Measurements from ENCODE around the gene PSKH1. TPM values are rescaled to one million over a fixed set of nuclear protein-coding genes. Genes with fewer than 3 reads are reported as not detected.

Gene PSKH1
- total and polyA plus RNA-seq, 5 experiments from 2014 or later = 20.8 to 34.5 (median 26.6) TPM

DNA sequence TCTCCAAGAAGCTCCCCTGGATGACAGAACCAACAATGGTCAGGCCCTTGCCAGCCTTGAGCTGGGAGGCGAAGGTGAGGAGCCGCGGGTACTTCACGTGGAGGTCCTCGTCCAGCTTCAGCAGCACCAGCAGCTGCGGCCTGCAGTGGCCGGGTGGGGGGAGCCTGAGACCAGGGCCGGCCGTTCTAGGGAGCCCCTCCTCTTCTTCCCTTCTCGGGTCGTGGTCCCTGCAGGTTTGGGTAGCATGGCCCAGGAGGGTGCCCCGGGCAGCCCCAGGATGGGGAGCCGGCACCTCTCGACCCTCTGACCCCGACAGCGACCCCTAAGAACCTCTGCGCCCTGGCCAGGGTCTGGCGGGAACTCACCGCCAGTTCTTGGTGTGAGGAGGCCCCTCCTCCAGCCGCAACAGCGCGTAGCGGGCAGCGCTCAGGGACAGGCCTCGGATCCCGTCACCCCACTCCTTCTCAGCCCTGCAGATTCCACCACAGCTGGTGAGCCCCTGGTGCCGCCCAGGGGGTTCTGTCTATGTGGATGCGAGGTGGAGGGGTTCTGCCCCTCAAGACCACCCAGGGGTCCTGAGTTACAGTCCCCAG is 54.0 kb downstream of the PSKH1 start:
- no peak for DNase-seq
- peaks cover 0 to 7% (median 1%) of the 10 kb centered on the region in 3 donors for H3K36me3 Mint-ChIP-seq
- H3K4me1 Mint-ChIP-seq = peaks cover 2 to 8% (median 5%) of the 10 kb centered on the region in 4 donors
- POLR2A ChIA-PET = interaction anchor here (0.8 to 1.1 kb wide), 4 partner anchors 10 to 93 kb away, joined by 3 read pairs; partner anchors contain the start of gene PSMB10
- no peak for ATAC-seq
- no peaks in the 10 kb centered on the region for H3K9me3 Mint-ChIP-seq
- no peak overlapping the region for H3K27ac Mint-ChIP-seq
- H3K4me3 Mint-ChIP-seq = no peak overlapping the region
- H3K27me3 Mint-ChIP-seq = no peaks in the 10 kb centered on the region

DNA sequence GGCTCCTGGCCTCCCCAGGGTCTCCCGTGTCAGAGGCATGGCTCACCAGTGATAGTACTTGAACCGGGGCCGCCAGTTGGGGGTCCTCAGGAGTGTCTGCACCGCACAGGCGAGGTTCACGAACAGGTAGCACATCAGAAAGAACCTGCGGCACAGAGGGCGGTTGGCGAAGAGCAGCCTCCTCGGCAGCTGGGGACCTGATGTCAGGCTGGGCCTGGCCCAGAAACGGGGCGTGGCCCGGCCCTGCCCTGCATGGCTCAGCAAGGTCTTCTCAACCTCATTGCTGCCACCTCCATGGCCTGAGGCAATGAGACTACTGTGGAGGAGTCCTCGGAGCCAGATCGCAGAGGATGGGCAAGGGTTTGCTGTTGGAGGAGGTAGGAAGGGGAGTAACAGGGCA is 55.0 kb downstream of the PSKH1 start:
- no peaks in the 10 kb centered on the region for H3K9me3 Mint-ChIP-seq
- DNase-seq = no peak
- peak overlapping the region in 1 of 10 donors; percentile 16 for H3K27ac Mint-ChIP-seq
- no peaks in the 10 kb centered on the region for H3K27me3 Mint-ChIP-seq
- H3K4me3 Mint-ChIP-seq = no peak overlapping the region
- POLR2A ChIA-PET = interaction anchor here (0.6 to 1.1 kb wide), 4 partner anchors 11 to 129 kb away, joined by 3 to 4 read pairs (median 3); partner anchors contain the start of gene PSMB10
- H3K36me3 Mint-ChIP-seq = peaks cover 0 to 7% (median 0%) of the 10 kb centered on the region in 3 donors
- no peak for ATAC-seq
- peaks cover 0 to 6% (median 2%) of the 10 kb centered on the region in 4 donors for H3K4me1 Mint-ChIP-seq

DNA sequence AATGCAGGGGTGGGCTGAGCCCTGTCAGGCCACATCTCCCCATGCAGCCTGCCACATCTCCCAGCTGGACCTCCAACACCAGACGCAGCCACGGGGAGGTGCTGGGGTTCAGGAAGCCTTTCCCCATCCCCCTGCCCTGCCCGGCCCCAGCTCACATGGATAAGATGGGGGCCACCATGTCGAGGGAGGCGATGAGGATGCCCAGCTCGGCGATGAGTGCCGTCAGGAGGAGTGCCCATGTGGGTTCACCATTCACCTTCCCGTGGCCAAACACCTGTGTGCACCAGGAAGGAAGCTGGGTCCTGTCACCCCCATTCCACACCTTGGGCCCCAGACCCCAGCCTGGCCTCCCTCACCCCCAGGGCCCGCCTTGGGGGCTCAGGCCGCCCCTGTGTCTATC is 56.6 kb downstream of the PSKH1 start:
- H3K4me3 Mint-ChIP-seq = no peak overlapping the region
- POLR2A ChIA-PET = interaction anchor here (0.5 to 1.8 kb wide), 3 partner anchors 9 to 98 kb away, joined by 4 to 7 read pairs (median 6); partner anchors contain the start of gene PSMB10
- H3K27me3 Mint-ChIP-seq = no peaks in the 10 kb centered on the region
- H3K36me3 Mint-ChIP-seq = peaks cover 0 to 4% (median 0%) of the 10 kb centered on the region in 3 donors
- H3K9me3 Mint-ChIP-seq = no peaks in the 10 kb centered on the region
- ATAC-seq (no peak), DNase-seq (no peak)
- no peak overlapping the region for H3K27ac Mint-ChIP-seq
- H3K4me1 Mint-ChIP-seq = peaks cover 0 to 4% (median 1%) of the 10 kb centered on the region in 4 donors

DNA sequence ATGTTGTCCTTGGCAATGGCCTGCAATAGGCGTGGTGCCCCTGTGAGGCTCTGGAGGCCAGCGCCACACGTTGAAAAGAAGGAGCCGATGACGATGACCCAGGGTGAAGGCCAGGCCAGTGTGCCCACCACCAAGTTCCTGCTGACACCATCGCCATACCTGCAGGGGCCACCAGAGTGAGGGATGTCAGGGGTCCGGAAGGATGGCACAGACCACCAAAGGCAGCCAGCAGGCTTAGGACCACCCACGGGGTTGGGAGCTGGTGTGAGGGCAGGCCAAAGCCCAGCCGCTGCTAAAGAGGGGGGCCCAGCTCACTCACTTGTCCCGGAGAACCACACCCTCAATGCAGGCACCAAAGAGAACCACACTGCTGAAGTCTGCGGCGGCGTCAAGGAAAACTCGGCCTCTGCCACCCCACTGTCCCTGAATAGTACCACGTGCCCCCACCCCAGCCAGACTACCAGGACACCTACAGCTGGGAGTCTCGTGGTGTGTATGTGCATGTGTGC is 57.3 kb downstream of the PSKH1 start:
- ATAC-seq = no peak
- peaks cover 0 to 4% (median 0%) of the 10 kb centered on the region in 3 donors for H3K36me3 Mint-ChIP-seq
- H3K27ac Mint-ChIP-seq = no peak overlapping the region
- POLR2A ChIA-PET = interaction anchor here (0.5 to 1.8 kb wide), 4 partner anchors 10 to 97 kb away, joined by 3 to 7 read pairs (median 5); partner anchors contain the start of gene PSMB10
- peaks cover 0 to 4% (median 1%) of the 10 kb centered on the region in 4 donors for H3K4me1 Mint-ChIP-seq
- H3K27me3 Mint-ChIP-seq = no peaks in the 10 kb centered on the region
- H3K9me3 Mint-ChIP-seq = no peaks in the 10 kb centered on the region
- DNase-seq = no peak
- H3K4me3 Mint-ChIP-seq = no peak overlapping the region

DNA sequence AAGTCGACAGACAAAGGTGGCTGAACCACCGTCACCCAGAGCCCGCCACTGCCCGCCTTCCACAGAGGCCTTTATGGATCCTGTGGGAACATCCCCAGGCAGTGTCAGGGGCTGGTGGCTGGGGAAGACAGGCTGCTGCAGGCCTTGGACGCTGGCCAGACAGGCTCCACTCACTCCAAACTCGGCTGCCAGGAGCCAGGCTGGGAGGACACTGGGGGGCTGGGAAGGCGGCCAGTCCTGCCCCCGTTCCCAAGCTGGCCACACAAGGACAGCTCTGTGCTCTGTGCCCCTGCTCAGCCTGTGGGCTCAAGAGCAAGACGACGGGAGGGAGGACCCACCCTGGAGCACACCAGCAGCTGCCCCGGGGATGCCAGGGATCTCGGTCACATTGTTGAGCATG is 58.4 kb downstream of the PSKH1 start:
- no peak overlapping the region for H3K4me3 Mint-ChIP-seq
- H3K4me1 Mint-ChIP-seq = peaks cover 0 to 2% (median under 1%) of the 10 kb centered on the region in 4 donors
- DNase-seq (no peak), ATAC-seq (no peak)
- no peaks in the 10 kb centered on the region for H3K27me3 Mint-ChIP-seq
- H3K9me3 Mint-ChIP-seq = no peaks in the 10 kb centered on the region
- POLR2A ChIA-PET = interaction anchor here (1.3 kb wide), 1 partner anchor 12 kb away, joined by 5 read pairs; no protein-coding TSS in a partner anchor
- H3K27ac Mint-ChIP-seq = peak overlapping the region in 1 of 10 donors; percentile 53
- peaks cover 0 to 4% (median 0%) of the 10 kb centered on the region in 3 donors for H3K36me3 Mint-ChIP-seq

DNA sequence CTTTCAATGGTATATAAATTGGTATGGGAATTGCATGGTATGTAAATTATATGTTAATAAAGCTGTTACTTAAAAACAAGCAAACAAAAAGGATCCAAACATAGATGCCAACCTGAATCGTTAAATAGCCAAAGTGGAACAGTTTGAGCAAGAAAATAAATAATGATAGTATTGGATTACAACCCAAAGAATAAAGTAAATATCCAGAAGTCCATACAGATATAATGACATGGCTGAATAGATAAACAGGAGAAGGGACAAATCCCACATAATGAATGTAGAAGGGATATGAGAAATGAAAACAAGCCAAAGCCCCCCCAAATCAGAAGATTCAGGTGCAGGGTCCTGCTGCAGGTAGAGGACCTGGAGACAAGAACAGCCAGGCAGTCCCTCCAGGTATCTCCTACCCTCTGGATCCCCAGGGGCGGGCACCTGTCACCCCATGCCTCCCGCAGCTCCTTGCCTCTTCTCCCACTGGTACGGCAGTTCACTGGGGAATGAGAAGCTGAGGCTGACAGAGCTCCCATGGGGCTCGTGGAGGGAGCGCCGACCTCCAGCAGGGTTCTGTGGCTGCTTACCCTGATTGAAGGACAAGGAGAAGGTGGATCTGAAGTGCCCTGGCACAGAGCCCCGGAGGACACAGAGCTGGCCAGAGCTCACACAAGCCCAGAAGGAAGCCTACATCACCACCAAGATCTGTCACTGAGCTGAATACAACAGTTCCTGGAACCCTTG is 60.8 kb downstream of the PSKH1 start:
- no peak overlapping the region for H3K4me3 Mint-ChIP-seq

DNA sequence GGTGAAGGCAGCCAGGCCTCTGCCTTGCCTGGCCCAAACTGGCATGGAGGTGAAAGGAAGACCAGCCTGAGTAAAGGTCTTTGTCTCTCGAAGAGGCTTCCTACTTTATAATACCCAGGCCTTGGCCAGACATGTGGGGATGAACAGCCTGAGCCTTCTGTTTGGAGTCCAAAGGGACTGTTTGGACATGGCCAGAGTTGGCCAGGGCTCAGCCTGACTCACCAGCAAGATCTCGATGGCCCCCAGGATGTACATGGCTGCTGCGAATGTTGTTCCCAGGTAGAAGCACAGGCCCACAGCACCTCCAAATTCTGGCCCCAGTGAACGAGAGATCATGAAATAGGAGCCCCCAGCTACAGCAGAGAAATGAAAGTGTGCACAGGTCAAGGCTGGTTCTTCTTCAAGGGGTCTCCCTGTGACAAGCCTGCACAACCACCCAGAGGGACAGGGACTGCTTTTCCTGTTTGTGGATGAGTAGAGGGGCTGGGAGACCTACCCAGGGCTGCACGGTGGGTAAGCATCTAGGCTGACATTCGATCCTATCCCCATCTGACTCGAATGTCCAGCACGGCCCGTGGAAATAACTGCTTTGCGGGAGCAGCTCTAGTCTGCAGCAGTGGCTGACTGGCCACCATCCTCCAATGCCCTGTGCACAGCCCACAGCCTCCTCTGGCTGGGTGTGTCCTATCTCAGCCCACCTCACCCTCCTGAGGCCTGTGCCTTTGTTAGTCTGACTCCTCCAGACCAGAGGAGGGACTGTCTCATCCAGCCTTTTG is 61.6 kb downstream of the PSKH1 start:
- Mint-ChIP-seq H3K4me1 (peaks cover 0 to 1% (median 0%) of the 10 kb centered on the region in 4 donors), H3K27ac (no peak overlapping the region), H3K9me3 (no peaks in the 10 kb centered on the region), H3K27me3 (no peaks in the 10 kb centered on the region), H3K4me3 (no peak overlapping the region), H3K36me3 (peaks cover 0 to 8% (median 0%) of the 10 kb centered on the region in 3 donors)
- DNase-seq (no peak), ATAC-seq (no peak)
- POLR2A ChIA-PET = no interaction called here

More for the DNA sequence above, 60.8 kb downstream of the PSKH1 start:
- ATAC-seq (no peak), DNase-seq (no peak)
- no peak overlapping the region for H3K27ac Mint-ChIP-seq
- H3K9me3 Mint-ChIP-seq = no peaks in the 10 kb centered on the region
- POLR2A ChIA-PET = interaction anchor here (0.5 to 1.1 kb wide), 3 partner anchors 12 to 319 kb away, joined by 3 to 6 read pairs (median 3); no protein-coding TSS in a partner anchor
- peaks cover 0 to 1% (median 0%) of the 10 kb centered on the region in 4 donors for H3K4me1 Mint-ChIP-seq
- peaks cover 0 to 8% (median 0%) of the 10 kb centered on the region in 3 donors for H3K36me3 Mint-ChIP-seq
- no peaks in the 10 kb centered on the region for H3K27me3 Mint-ChIP-seq

DNA sequence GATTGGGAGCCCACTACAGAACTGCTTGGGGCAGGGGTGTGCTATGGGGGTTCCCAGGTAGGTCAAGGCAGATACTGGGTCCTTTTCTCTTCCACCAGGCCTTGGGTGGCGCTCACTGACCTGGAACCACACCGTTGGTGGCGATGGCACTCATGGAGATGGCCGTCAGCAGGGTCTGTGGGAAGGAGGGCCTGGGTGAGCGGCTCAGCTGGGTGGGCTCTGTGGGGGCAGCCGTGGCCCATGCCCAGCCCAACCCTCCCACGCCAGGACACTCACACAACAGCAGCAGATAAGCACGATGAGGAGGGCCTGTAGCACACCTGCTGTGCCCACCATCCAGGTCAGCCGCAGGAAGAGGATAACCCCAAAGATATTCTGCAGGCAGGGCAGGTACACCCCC is 64.6 kb downstream of the PSKH1 start:
- H3K4me1 Mint-ChIP-seq = peaks cover 0 to 3% (median 0%) of the 10 kb centered on the region in 4 donors
- no peak for ATAC-seq
- H3K9me3 Mint-ChIP-seq = no peaks in the 10 kb centered on the region
- no peaks in the 10 kb centered on the region for H3K27me3 Mint-ChIP-seq
- no peak overlapping the region for H3K4me3 Mint-ChIP-seq
- POLR2A ChIA-PET = interaction anchor here (0.6 kb wide), 1 partner anchor 124 kb away, joined by 3 read pairs; no protein-coding TSS in a partner anchor
- peaks cover 0 to 10% (median 1%) of the 10 kb centered on the region in 3 donors for H3K36me3 Mint-ChIP-seq
- H3K27ac Mint-ChIP-seq = no peak overlapping the region
- no peak for DNase-seq

DNA sequence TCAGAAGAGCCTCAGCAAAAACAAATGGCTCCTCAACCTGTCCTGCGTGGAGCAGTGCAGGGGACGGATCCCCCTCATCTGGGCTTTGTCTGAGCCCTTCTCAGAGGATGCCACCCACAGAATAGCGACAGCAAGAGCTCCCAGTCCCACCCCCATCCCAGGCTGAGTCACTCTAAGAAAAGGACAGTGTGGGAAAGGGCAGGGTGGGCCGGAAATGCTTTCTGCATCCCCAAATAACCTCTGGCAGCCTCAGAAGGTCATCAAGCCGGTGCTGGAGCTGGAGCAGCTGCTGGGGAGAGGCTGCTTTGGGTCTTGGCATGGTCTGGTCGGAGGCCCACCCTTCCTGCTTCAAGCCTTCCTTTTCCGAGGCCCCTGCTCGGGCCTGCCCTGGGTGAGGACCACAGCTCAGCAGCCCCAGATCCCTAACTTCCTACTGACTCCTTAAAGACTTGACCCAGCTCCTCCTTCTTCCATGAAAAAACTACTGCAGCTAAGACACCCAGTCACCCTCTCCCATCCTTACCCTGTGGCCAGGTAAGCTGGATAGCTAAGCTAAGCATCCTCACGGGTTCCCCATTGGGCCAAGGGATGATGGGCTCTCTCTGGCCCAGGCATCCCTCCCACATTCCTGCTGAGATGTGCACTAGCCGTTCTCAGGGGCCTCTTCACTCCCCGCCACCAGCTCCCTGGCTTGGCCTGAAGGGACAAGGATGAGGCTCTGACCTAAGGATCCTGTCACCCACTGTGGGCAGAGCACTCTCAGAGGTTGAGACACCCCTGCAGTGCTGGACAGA is 66.7 kb downstream of the PSKH1 start:
- peaks cover 0 to 15% (median 1%) of the 10 kb centered on the region in 3 donors for H3K36me3 Mint-ChIP-seq
- H3K27ac Mint-ChIP-seq = no peak overlapping the region
- no peak for ATAC-seq
- H3K4me3 Mint-ChIP-seq = no peak overlapping the region
- H3K27me3 Mint-ChIP-seq = no peaks in the 10 kb centered on the region
- H3K9me3 Mint-ChIP-seq = no peaks in the 10 kb centered on the region
- no peak for DNase-seq
- H3K4me1 Mint-ChIP-seq = peaks cover 0 to 5% (median 0%) of the 10 kb centered on the region in 4 donors
- POLR2A ChIA-PET = interaction anchor here (1.1 to 1.5 kb wide), 3 partner anchors 9 to 18 kb away, joined by 3 to 4 read pairs (median 3); no protein-coding TSS in a partner anchor

DNA sequence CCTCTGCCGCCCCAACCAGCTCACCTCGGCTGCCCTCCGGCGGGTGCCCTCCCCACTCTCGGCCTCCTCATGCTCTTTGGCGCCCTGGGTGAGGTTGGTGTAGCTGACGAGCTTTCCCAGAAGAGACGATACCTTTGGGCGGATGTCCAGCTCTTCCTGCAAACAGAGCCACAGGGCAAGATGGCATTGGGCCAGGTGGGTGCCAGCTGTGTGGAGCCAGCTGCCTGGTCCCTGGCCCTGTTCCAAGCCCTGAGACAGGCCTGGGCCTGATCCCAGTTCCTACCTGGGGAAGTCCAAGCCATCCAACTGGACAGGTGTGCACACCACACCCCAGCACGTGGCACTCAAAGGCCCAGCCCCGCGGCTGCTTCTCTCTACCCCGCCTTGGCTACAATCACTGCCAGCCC is 68.5 kb downstream of the PSKH1 start:
- ATAC-seq (no peak), DNase-seq (no peak)
- Mint-ChIP-seq H3K9me3 (no peaks in the 10 kb centered on the region), H3K4me1 (peaks cover 3 to 11% (median 8%) of the 10 kb centered on the region in 4 donors), H3K4me3 (no peak overlapping the region), H3K27me3 (no peaks in the 10 kb centered on the region), H3K27ac (no peak overlapping the region), H3K36me3 (peaks cover 0 to 15% (median 1%) of the 10 kb centered on the region in 3 donors)
- POLR2A ChIA-PET = interaction anchor here (0.6 to 1.2 kb wide), 2 partner anchors 23 to 25 kb away, joined by 3 to 4 read pairs; partner anchors contain the start of gene PSMB10

DNA sequence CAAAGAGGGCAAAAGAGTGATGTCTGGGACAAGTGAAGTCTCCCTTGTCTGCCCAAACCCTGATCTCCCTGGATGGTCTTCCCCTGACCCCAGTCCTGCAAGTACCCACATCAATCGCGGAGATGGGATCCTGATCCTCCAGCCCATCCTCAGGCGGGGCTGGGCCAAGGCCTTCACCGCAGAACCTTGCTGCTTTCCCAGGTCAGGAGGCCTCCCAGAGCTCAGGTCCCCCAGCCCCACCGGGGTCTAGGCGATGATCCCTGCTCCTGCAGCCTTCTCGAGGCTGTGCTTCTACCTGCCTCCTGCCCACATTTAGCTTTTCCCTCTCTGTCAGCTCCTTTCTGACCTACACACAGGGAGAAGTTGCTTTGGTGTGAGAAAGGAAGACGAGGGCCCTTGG is 69.1 kb downstream of the PSKH1 start:
- no peak for ATAC-seq

More for the DNA sequence above, 69.1 kb downstream of the PSKH1 start:
- no peaks in the 10 kb centered on the region for H3K27me3 Mint-ChIP-seq
- no peaks in the 10 kb centered on the region for H3K9me3 Mint-ChIP-seq
- H3K27ac Mint-ChIP-seq = no peak overlapping the region
- POLR2A ChIA-PET = no interaction called here
- no peak for DNase-seq
- peaks cover 6 to 16% (median 12%) of the 10 kb centered on the region in 4 donors for H3K4me1 Mint-ChIP-seq
- no peak overlapping the region for H3K4me3 Mint-ChIP-seq
- peaks cover 0 to 15% (median 1%) of the 10 kb centered on the region in 3 donors for H3K36me3 Mint-ChIP-seq

Measured in naive thymus-derived CD8-positive, alpha-beta T cell (primary cell).